Right lobe of liver (tissue), 6 donors: ENCODE data around the gene TMEM129. TPM values are rescaled to one million over a fixed set of nuclear protein-coding genes. Genes with fewer than 3 reads are reported as not detected.

Source experiments
- ATAC-seq, 4 donors: fragments of 200-7000 bp; cut with Tn5 transposase; one replicate each; pipeline ENCODE4 v1.9.1; 2020; ENCODE audit warnings: mild to moderate bottlenecking in 4 of 4, moderate library complexity in 4 of 4
- DNase-seq, 3 donors: peaks; one replicate each; pipeline ENCODE4 v3.0.0-alpha.2; 2020
- H3K27ac ChIP-seq, 3 donors: fragments of 200-600 bp; one replicate each; pipeline ENCODE4 v1.8.0; 2022
- H3K27me3 ChIP-seq, 2 donors: fragments of 200-600 bp; one replicate each; pipeline ENCODE4 v1.8.0; 2022
- H3K36me3 ChIP-seq, 4 donors: fragments of 200-600 bp; sonication (generic) in 1 of 4; one replicate each; pipeline versions ENCODE4 v1.5.1 to v1.8.0; 2017 to 2022; ENCODE audit warnings: control low read depth in 1 of 4
- H3K4me1 ChIP-seq, 4 donors: fragments of 200-600 bp; sonication (generic) in 1 of 4; one replicate each; pipeline versions ENCODE4 v1.5.1 to v1.8.0; 2017 to 2022; ENCODE audit warnings: control low read depth in 1 of 4
- H3K4me3 ChIP-seq, 3 donors: fragments of 200-600 bp; one replicate each; pipeline ENCODE4 v1.8.0; 2022
- H3K9me3 ChIP-seq, 4 donors: fragments of 200-600 bp; sonication (generic) in 1 of 4; one replicate each; pipeline versions ENCODE4 v1.5.1 to v1.8.0; 2017 to 2022; ENCODE audit warnings: control low read depth in 1 of 4
- POLR2A ChIP-seq: fragments of 450-650 bp; IDR thresholded peaks from one replicate; pipeline ENCODE4 v1.6.1; 2017; ENCODE audit warnings: antibody characterized with exemption, mild to moderate bottlenecking
- WGBS: methylation state at CpG from one replicate; pipeline ENCODE4 v1.1.6; 2018; ENCODE audit warnings: low coverage, low lambda C conversion rate; ENCODE audit not compliant: insufficient coverage; ENCODE audit errors: missing lambda C conversion rate; 5-methylcytosine and 5-hydroxymethylcytosine counted together
- intact Hi-C, 2 donors: fragments of 100-400 bp; cut with DNase I; formaldehyde crosslinking; loops; one replicate each; pipeline versions ENCODE4 v1.11.2 to v1.14.1; 2022
- total RNA-seq, 6 experiments: library from RNA; depleted of rRNA in 2 of 6; stranded (reverse); fragments of >200 nt in 2 of 6; fragmentation: NEBNext Ultra II Directional in 3 of 6; extraction: Animal tissue kit (Norgen Biotek cat#: 25700) in 3 of 6; gene quantifications; one replicate each; pipeline versions ENCODE4 v1.1.0 to v1.2.4, GENCODE V29; 2016 to 2023
- TF ChIP-seq, protein P1 (sequence below), 4 donors: fragments of 200-600 bp in 3 of 4; fragments of 450-650 bp in 1 of 4; IDR thresholded peaks; one replicate each; pipeline versions ENCODE4 v1.5.1 to v1.8.0; 2016 to 2022; ENCODE audit warnings: antibody characterized with exemption in 4 of 4, mild to moderate bottlenecking in 2 of 4
- donor health status: DM: no; HTN: yes; CAD: no.
- donor health status: DM: no; HTN: no; CAD: no.
- donor health status: DM: no; HTN: no; CAD: no.
- donor health status: DM: no; HTN: yes; CAD: no.
- donor health status: DM: no; HTN: yes; CAD: no.

Gene TMEM129
- total RNA-seq, 6 experiments from 2014 or later: 13.8 to 51.0 (median 25.4) TPM

DNA sequence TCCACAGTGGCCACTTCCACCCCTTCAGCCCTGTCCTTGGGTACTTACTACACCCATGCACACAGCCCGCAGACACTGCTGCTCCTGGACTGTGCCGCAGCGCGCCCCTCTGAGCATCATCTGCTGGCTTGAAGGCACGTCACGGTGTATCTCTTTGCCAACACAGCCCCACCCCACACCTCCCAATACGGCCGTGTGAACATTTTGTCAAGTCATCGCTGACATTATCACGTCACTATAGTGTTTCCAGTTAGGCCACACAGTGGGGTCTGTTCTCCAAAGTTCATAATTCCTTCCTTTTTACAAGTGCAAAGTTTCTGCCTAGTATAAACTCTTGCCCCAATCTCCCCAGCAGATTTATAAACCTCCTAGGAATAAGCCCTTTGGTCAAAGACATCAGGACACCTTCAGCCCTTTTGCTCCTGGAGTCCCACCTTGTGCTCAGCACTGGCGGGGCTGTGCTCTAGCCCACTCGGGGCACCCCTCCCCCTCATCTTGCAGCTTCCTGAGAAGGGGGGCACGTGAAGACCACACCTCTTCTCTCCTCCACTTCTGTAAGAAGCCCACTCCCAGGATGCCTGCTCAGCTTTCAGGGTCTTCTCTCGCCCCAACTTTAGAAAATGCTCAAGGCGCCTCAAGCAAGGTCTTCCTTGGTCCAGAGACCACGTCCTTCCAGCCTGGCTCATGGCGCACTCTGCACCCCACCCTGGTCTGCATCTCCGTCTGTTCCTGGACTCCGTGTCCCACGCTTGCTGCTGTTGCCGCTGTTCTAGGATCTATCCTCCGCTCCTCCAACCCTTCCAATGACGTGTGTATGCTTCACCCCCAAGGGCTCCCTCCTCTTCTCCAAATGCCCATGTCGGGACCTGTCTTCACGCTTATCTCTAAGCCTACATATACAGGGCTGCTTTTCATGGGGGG, 44.3 kb downstream of the TMEM129 start:
- DNase-seq: peak in 1 of 3 donors; percentile 43
- no peak for TF ChIP-seq POLR2A
- TF ChIP-seq, protein P1, sequence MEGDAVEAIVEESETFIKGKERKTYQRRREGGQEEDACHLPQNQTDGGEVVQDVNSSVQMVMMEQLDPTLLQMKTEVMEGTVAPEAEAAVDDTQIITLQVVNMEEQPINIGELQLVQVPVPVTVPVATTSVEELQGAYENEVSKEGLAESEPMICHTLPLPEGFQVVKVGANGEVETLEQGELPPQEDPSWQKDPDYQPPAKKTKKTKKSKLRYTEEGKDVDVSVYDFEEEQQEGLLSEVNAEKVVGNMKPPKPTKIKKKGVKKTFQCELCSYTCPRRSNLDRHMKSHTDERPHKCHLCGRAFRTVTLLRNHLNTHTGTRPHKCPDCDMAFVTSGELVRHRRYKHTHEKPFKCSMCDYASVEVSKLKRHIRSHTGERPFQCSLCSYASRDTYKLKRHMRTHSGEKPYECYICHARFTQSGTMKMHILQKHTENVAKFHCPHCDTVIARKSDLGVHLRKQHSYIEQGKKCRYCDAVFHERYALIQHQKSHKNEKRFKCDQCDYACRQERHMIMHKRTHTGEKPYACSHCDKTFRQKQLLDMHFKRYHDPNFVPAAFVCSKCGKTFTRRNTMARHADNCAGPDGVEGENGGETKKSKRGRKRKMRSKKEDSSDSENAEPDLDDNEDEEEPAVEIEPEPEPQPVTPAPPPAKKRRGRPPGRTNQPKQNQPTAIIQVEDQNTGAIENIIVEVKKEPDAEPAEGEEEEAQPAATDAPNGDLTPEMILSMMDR (IDR thresholded peaks at IDR 0.05): no peak
- Histone ChIP-seq H3K9me3 (no peaks in the 10 kb centered on the region), H3K27ac (no peak overlapping the region), H3K4me3 (no peak overlapping the region), H3K36me3 (no peaks in the 10 kb centered on the region), H3K27me3 (no peaks in the 10 kb centered on the region), H3K4me1 (no peaks in the 10 kb centered on the region)
- intact Hi-C loops: no loop called here
- 76% methylated on average over 14 of the region's 25 CpGs for WGBS
- no peak for ATAC-seq

DNA sequence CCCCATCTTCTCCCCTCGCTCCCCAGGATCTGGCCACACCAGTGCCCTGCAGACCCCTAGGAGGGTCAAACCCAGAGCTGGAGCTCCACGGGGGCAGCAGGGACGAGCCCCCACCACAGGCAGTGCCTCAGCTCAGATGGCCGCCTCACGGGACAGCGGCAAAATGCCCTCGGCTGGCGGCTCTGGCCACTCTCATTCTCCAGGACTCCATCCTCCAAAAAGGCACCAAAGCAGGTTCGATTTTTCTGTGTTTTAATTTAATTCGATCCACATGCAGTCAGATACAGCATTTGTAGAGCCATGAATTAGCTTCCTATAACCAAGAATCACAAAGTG, 45.4 kb downstream of the TMEM129 start:
- H3K4me3 ChIP-seq: no peak overlapping the region
- no peaks in the 10 kb centered on the region for H3K9me3 ChIP-seq
- H3K36me3 ChIP-seq: no peaks in the 10 kb centered on the region
- intact Hi-C loops: no loop called here
- H3K27ac ChIP-seq: no peak overlapping the region
- H3K27me3 ChIP-seq: no peaks in the 10 kb centered on the region
- TF ChIP-seq POLR2A: no peak
- TF ChIP-seq, protein P1 (IDR thresholded peaks at IDR 0.05): no peak
- 84% methylated on average over 7 of the region's 10 CpGs for WGBS
- DNase-seq (no peak), ATAC-seq (no peak)
- no peaks in the 10 kb centered on the region for H3K4me1 ChIP-seq

DNA sequence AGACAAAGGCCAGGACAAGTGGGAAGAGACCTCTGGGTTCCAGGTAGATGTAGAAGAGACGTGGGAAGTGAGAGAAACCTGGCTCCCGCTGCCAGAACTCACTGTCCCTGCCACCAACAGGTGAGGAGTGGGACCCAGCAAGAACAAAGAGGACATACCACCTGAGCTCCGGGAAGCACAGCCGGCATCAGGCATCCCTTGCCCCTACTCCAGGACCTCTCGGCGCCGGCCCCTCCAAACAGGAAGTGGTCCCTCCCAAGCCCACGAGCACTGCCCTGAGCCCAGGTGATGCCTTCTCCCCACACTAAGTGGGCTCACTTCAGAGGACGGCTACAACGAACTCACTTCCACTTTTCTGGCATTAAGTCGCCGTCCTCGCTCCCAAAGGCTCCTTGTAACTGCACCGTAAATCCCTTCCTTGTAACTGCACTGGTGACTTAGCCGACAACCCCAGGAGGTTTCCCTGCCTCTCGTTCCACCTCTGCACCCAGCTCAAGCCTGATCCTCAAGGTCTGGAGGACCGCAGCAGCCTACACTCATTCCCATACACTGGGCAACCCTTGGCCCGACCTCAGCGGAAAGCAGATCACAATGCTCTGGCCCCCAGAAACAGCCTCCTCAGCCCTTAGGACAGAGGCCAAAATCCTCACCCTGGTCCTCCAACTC, 45.9 kb downstream of the TMEM129 start:
- no peak overlapping the region for H3K27ac ChIP-seq
- no peaks in the 10 kb centered on the region for H3K27me3 ChIP-seq
- no peaks in the 10 kb centered on the region for H3K4me1 ChIP-seq
- H3K36me3 ChIP-seq: no peaks in the 10 kb centered on the region
- ATAC-seq: peak in 1 of 4 donors; percentile 11
- H3K9me3 ChIP-seq: no peaks in the 10 kb centered on the region
- no peak for DNase-seq
- WGBS: 87% methylated on average over 7 of the region's 19 CpGs
- intact Hi-C loops: no loop called here
- TF ChIP-seq, protein P1 (IDR thresholded peaks at IDR 0.05): no peak
- H3K4me3 ChIP-seq: no peak overlapping the region

DNA sequence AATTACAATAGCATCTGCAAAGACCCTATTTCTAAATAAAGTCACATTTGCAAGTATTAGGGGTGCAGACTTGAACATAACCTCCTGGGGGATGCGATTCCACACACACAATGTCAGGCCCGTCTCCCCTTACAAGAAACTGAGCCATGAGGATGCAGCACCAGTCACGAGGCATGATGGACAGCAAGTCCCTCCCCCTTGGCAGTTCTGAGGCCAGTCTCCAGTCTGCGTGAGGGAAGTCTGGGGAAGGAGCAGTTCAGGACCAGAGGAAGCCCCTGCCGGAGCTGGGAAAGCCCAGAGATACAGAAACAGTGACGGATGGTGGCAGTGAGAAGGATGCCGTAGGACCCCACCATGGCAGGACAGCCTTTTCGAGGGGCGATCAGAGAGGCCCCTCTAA, 46.4 kb downstream of the TMEM129 start:
- no peaks in the 10 kb centered on the region for H3K36me3 ChIP-seq
- ATAC-seq (no peak), DNase-seq (no peak)
- WGBS: 82% methylated on average over 6 of the region's 9 CpGs
- H3K27ac ChIP-seq: no peak overlapping the region
- H3K27me3 ChIP-seq: no peaks in the 10 kb centered on the region
- H3K4me1 ChIP-seq: no peaks in the 10 kb centered on the region
- intact Hi-C loops: no loop called here
- no peaks in the 10 kb centered on the region for H3K9me3 ChIP-seq
- no peak for TF ChIP-seq POLR2A
- TF ChIP-seq, protein P1 (IDR thresholded peaks at IDR 0.05): no peak
- no peak overlapping the region for H3K4me3 ChIP-seq
